HepG2 (cell line): ENCODE data around the gene RRAD.

Experiments used
- CREBL2 ChIP-seq: sonication (generic); formaldehyde crosslinking; IDR thresholded peaks from 2 replicates; pipeline ENCODE4 v1.8.1; 2023; ENCODE audit warnings: missing genetic modification reagents, mild to moderate bottlenecking, borderline replicate concordance
- STAT6 ChIP-seq: sonication (generic); formaldehyde crosslinking; IDR thresholded peaks from 2 replicates; pipeline ENCODE4 v1.4.0; 2020; ENCODE audit warnings: missing genetic modification reagents, mild to moderate bottlenecking, borderline replicate concordance
- TAF1 ChIP-seq: sonication (generic); formaldehyde crosslinking; IDR thresholded peaks from 2 replicates; pipeline ENCODE4 v1.4.0; 2020; ENCODE audit warnings: missing genetic modification reagents

GRCh38 chr16:66918803-66919568 is 6.3 kb downstream of the RRAD start, which contains the start of gene CDH16:
- TF ChIP-seq CREBL2 (CRISPR knock-in tag): no peak
- TF ChIP-seq TAF1 (CRISPR knock-in tag): peak; percentile 36; the same call in 1 of the 2 replicates
- no peak for TF ChIP-seq STAT6
